Epithelial cell of esophagus (primary cell): ENCODE measurements around the gene RAD51C.
"Not testable (repeated sequence)": the region's sequence is repeated elsewhere in the genome, so short reads cannot be mapped to it uniquely, and the experiment has no call there.

ENCODE experiments used
- DNase-seq: peaks from one replicate; pipeline ENCODE4 v3.0.0; 2010; ENCODE audit warnings: low read depth
- H3K4me3 ChIP-seq: 2 replicates; pipeline ENCODE4 v1.5.1; 2011; ENCODE audit warnings: mild to moderate bottlenecking, low read length, control low read depth
- TF ChIP-seq, protein P1 (sequence below): IDR thresholded peaks from 2 replicates; pipeline ENCODE4 v1.5.1; 2011; ENCODE audit warnings: low read depth, mild to moderate bottlenecking, low read length, control low read depth, inconsistent platforms; ENCODE audit not compliant: insufficient read depth; ENCODE audit errors: missing control alignments

Gene RAD51C

DNA sequence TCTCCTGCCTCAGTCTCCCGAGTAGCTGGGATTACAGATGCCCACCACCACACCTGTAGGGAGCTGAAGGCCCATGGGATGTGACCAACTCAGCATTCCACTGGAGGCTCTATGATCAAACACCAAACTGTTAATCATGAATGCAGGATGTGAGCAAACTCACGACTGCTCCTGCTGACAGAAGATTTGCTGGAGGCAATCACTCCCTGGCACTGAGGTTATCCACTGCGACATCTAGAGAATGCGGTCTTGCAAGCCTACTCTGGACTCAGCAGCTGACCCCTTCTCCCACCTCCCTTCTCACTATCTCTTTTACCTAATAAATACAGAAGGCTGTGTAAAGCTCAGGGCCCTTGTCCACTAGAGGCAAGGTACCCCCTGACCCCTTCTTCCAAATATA lies 5.4 kb upstream of the RAD51C start:
- no peak overlapping the region for H3K4me3 ChIP-seq
- TF ChIP-seq, protein P1, sequence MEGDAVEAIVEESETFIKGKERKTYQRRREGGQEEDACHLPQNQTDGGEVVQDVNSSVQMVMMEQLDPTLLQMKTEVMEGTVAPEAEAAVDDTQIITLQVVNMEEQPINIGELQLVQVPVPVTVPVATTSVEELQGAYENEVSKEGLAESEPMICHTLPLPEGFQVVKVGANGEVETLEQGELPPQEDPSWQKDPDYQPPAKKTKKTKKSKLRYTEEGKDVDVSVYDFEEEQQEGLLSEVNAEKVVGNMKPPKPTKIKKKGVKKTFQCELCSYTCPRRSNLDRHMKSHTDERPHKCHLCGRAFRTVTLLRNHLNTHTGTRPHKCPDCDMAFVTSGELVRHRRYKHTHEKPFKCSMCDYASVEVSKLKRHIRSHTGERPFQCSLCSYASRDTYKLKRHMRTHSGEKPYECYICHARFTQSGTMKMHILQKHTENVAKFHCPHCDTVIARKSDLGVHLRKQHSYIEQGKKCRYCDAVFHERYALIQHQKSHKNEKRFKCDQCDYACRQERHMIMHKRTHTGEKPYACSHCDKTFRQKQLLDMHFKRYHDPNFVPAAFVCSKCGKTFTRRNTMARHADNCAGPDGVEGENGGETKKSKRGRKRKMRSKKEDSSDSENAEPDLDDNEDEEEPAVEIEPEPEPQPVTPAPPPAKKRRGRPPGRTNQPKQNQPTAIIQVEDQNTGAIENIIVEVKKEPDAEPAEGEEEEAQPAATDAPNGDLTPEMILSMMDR, result no peak
- peak; percentile 49 for DNase-seq

DNA sequence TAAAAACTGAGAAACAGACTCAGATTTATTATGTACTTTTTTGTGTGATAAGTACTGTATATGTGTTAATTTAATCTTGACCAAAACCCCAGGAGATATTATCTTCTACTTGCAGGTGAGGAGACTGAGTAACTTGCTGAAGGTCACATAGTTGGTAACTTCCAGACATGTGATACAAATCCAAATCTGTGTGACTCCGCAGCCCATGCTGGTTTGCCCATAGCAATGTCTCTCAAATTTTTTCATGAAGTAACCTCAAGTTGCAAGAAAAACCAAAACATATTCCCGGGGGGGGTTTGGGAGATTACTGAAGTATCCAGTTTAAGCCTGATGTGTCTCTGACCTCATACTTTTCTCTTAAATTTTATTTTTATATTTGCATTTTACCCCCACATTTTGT lies 3.9 kb upstream of the RAD51C start:
- no peak overlapping the region for H3K4me3 ChIP-seq
- no peak for DNase-seq
- TF ChIP-seq, protein P1, result no peak

DNA sequence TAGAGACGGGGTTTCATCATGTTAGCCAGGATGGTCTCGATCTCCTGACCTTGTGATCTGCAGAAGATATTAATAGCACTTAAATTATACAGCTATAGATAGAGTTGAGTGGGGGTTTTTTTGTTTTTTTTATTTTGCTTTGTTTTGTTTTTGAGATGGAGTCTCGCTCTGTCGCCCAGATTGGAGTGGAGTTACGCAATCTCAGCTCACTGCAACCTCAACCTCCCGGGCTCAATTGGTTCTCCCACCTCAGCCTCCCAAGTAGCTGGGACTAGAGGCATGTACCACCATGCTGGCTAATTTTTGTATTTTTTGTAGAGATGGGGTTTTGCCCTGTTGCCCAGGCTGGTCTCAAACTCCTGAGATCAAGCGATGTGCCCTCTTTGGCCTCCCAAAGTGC lies 2.4 kb upstream of the RAD51C start:
- not testable (repeated sequence) for H3K4me3 ChIP-seq, DNase-seq

DNA sequence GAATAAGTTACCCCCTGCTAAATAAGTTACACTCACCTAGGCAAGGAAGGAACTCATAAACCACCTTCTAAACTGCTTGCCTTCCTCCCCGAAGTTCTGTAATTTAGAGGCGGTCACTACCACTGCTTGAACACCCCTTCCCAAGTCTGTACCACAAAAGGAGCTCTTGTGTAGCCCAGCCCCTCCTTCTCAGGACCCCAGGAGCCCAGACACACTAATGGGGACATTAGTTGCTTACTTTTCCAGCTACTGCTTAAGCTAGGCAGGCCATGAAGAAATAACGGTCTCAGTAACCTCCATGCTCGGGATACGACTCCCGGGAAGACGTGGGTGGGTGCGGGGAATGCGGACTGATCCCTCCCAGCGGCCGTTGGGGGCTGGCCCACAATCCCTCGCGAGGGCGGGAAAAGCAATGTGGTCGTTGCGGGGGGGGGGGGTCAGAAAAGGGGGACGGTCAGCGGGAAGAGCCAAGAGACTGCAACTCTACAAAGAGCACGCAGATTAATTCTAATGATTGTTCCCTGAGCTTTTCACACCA lies 632 bp upstream of the RAD51C start, which contains the start of gene TEX14:
TSS of gene TEX14 (minus strand) at position 345 of the 538 bp plus-strand sequence. CDS start 40,044 bp downstream, outside the sequence.
- TF ChIP-seq, protein P1, result no peak
- no peak for DNase-seq
- peak within 1 kb of the TSS; percentile 68 for H3K4me3 ChIP-seq

DNA sequence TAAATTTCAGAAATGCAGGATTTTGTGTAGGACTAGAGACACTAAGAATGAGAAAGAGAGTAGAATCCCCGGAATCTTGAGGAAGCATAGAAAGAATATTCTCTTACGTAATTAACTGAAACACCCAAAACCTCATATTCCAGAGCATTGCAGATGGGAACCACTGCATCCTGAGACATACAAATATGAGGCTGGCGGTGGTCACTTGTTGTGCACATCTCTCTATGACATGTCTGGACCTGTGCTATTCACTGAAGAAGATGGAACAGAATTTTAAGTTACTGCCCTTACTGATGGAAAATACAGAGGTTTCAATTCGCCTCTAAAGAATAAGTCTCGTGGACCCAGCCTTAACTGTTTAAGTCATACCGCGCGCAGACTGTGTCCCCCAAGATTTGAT lies 806 bp downstream of the RAD51C start:
- peak overlapping the region; percentile 68 for H3K4me3 ChIP-seq
- TF ChIP-seq, protein P1, result no peak
- peak; percentile 38 for DNase-seq

DNA sequence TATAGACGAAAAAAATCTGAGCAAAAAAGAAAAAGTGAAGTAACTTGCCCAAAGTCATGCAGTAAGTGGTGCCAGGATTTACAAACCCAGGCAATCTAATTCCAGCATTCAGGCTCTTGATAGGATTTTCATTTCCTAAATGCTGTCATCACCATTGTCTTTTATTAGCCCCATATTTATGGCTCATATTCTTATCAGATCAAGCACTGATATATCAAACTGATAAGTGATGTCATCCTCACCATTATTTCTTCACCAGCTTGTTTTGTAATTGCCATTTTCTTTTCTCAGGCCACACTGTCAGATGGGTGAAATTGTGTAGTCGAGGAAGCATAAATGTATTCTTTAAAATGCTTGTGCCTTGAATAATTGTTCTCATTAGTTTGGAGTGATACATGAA lies 1.3 kb downstream of the RAD51C start:
- no peak for DNase-seq
- H3K4me3 ChIP-seq, result peak overlapping the region; percentile 68
- TF ChIP-seq, protein P1, result no peak

DNA sequence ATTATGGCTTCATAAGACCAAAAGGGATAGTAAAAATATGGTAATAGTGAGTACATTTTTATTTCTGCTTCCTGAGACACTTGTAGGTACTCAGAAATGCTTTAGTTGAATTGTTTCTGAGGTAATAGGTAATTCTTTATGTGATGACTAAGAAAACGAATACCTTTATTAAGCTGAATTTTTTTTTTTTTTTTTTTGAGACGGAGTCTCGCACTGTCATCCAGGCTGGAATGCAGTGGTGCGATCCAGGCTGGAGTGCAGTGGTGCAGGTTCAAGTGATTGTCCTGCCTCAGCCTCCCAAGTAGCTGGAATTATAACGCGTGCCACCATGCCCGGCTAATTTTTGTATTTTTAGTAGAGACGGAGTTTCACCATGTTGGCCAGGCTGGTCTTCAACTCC lies 1.9 kb downstream of the RAD51C start:
- peak; percentile 5 for DNase-seq
- TF ChIP-seq, protein P1, result no peak
- H3K4me3 ChIP-seq, result no peak overlapping the region
